Testis (tissue), 2 donors: Measurements from ENCODE around the gene DGKB.

Source experiments
- CTCF ChIP-seq, 3 experiments: fragments of 450-650 bp in 2 of 3; fragments of 200-600 bp in 1 of 3; sonication (generic) in 1 of 3; IDR thresholded peaks; one replicate each; pipeline ENCODE4 v1.5.1; 2016 to 2019; ENCODE audit warnings: antibody characterized with exemption in 3 of 3, mild to moderate bottlenecking in 2 of 3, moderate library complexity in 1 of 3
- POLR2A ChIP-seq: fragments of 450-650 bp; IDR thresholded peaks from one replicate; pipeline ENCODE4 v1.6.1; 2017; ENCODE audit warnings: antibody characterized with exemption, mild to moderate bottlenecking, moderate library complexity

- TF ChIP-seq POLR2A (no peak), CTCF (IDR thresholded peaks at IDR 0.05) (no peak)
Measured at GRCh38 chr7:14389595-14389994, 513.0 kb downstream of the DGKB start.
